Neural cell (in vitro differentiated cells): ENCODE data around the gene C1orf210.

ENCODE experiments used
- CTCF ChIP-seq: fragments of 450-650 bp; IDR thresholded peaks from 2 replicates; pipeline ENCODE4 v1.5.1; 2014; ENCODE audit warnings: antibody characterized with exemption, mild to moderate bottlenecking, moderate library complexity; ENCODE audit not compliant: poor library complexity, severe bottlenecking
- EP300 ChIP-seq: fragments of 450-650 bp; conservative IDR thresholded peaks from 2 replicates; pipeline ENCODE4 v1.6.1; 2014; ENCODE audit warnings: antibody characterized with exemption, mild to moderate bottlenecking, moderate library complexity; ENCODE audit not compliant: poor library complexity, severe bottlenecking
- EZH2 ChIP-seq: fragments of 200-600, 300-800 bp; shearing (Covaris generic), sonication (generic); IDR thresholded peaks from 2 replicates; pipeline ENCODE4 v1.6.1; 2014; ENCODE audit warnings: antibody characterized with exemption, low read length, borderline replicate concordance, mild to moderate bottlenecking; ENCODE audit not compliant: insufficient read depth, poor library complexity, severe bottlenecking
- MXI1 ChIP-seq: fragments of 450-650 bp; conservative IDR thresholded peaks from 2 replicates; pipeline ENCODE4 v1.6.1; 2014; ENCODE audit warnings: antibody characterized with exemption, mild to moderate bottlenecking; ENCODE audit not compliant: poor library complexity, severe bottlenecking
- POLR2AphosphoS5 ChIP-seq: IDR thresholded peaks from 2 replicates; pipeline ENCODE4 v1.6.1; 2012
- REST ChIP-seq: IDR thresholded peaks from 2 replicates; pipeline ENCODE4 v1.6.1; 2012; ENCODE audit warnings: borderline replicate concordance
- SMC3 ChIP-seq: fragments of 450-650 bp; conservative IDR thresholded peaks from 2 replicates; pipeline ENCODE4 v1.6.1; 2014; ENCODE audit warnings: antibody characterized with exemption, mild to moderate bottlenecking, moderate library complexity; ENCODE audit not compliant: poor library complexity

- TF ChIP-seq EZH2 (no peak), SMC3 (peak; percentile 51), CTCF (peak; percentile 51), MXI1 (no peak), REST (no peak), EP300 (no peak), POLR2AphosphoS5 (no peak)
These were observed 47.3 kb downstream of the C1orf210 start for GRCh38 chr1:43238085-43238484.
